GM12865 (cell line): Measurements from ENCODE around the gene SELENOH.

ENCODE experiments used
- DNase-seq: peaks from one replicate; pipeline ENCODE4 v3.0.0; 2010; ENCODE audit warnings: low read depth
- H3K4me3 ChIP-seq: 2 replicates; pipeline ENCODE4 v1.5.1; 2011; ENCODE audit warnings: mild to moderate bottlenecking, low read depth, low read length, control low read depth
- TF ChIP-seq, protein P1 (sequence below): IDR thresholded peaks from 2 replicates; pipeline ENCODE4 v1.5.1; 2011; ENCODE audit warnings: low read length, control low read depth, low read depth, inconsistent platforms; ENCODE audit not compliant: insufficient read depth; ENCODE audit errors: missing control alignments

The SELENOH gene

DNA sequence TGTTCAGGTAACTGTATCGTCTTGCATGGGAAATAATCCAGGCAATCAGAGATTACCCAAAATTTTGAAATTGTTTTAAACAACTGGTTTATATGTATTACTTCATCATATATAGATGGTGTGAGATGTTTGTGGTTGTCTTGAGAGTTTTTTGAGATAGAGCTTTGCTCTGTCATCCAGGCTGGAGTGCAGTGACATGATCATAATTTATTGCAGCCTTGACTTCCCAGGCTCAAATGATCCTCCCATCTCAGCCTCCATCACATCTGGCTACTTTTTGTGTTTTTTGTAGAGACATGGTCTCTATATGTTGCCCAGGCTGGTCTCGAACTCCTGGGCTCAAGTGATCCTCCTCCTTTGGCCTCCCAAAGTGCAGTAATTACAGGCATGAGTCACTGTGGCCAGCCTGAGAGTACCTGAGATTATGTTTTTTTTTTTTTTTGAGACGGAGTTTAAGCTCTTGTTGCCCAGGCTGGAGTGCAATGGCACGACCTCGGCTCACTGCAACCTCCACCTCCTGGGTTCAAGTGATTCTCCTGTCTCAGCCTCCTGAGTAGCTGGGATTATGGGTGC is 31.8 kb downstream of the SELENOH start:
- TF ChIP-seq, protein P1, sequence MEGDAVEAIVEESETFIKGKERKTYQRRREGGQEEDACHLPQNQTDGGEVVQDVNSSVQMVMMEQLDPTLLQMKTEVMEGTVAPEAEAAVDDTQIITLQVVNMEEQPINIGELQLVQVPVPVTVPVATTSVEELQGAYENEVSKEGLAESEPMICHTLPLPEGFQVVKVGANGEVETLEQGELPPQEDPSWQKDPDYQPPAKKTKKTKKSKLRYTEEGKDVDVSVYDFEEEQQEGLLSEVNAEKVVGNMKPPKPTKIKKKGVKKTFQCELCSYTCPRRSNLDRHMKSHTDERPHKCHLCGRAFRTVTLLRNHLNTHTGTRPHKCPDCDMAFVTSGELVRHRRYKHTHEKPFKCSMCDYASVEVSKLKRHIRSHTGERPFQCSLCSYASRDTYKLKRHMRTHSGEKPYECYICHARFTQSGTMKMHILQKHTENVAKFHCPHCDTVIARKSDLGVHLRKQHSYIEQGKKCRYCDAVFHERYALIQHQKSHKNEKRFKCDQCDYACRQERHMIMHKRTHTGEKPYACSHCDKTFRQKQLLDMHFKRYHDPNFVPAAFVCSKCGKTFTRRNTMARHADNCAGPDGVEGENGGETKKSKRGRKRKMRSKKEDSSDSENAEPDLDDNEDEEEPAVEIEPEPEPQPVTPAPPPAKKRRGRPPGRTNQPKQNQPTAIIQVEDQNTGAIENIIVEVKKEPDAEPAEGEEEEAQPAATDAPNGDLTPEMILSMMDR = no peak
- no peak overlapping the region for H3K4me3 ChIP-seq

DNA sequence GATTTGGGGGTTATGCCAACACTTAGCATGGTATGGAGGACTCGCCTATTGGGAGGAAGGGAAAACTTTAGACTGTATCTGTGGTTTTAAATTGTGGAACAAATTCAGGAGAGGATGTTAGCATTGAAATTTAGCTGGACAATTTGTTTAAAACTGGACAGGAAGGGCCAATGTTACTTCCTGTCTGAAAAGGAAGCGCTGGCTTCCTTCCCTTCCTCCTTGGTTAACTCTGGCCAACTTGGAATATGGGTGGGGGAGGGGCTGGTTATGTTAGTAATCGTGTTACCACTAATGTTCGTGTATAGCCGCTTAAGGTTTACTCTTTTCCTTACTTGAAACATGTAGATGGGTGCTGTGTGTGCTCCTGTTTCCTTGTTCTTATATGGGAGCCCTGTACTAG is 34.2 kb downstream of the SELENOH start:
- no peak for DNase-seq
- TF ChIP-seq, protein P1 = no peak
- H3K4me3 ChIP-seq = no peak overlapping the region

More for the DNA sequence above, 31.8 kb downstream of the SELENOH start:
- DNase-seq = no peak

DNA sequence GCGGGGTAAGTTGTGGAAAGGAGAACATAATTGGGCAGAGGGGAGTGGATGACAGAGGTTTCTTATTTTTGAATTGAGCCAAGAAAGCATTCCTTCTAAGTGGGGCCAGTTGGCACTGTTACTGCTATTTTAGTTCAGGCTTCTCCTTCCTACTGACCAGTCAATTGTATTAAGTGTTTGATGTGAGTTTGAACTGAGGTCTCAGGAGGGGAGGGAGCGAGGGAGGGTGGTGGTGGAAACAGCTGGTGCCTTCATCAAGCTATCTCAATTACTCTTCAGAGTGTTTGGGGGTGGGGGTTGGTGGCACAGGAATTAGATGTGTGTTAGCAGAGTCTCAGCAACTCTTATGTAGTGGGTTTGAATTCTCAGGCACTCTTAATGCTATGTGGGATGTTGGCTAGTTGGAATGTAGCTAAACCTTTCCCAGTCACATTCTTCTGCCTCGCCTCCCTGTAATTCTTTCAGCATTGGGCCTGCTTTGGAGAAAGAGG is 34.8 kb downstream of the SELENOH start:
- DNase-seq = no peak
- H3K4me3 ChIP-seq = no peak overlapping the region

DNA sequence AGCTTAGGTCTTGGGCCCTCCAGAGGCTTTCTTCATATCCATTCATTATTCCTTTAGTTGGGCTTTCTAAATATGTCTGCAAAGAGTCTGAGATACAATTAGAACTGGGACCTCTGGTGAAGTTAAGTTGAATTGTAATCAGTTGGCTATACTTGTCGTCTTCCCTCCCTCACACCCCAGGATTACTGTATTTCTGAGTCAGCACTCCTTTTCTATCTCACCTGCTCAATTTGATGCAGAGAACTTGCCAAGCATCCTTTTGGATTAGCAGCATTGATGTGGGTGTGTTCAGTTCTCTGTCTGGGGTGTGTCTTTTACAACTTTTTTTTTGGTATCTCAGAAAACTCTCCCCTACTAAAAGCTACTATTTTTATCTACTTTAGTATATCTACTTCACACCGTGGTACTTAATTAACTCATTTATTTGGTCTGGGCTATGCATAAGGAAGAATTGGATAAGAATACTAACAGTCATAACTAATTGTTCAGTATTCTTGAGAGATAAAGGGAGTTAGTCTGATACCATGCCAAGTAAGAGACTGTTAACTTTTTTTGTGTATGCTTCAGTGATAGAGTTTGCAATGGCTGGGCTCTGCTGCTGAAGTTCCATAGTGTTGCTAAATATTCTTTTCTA is 35.4 kb downstream of the SELENOH start:
- H3K4me3 ChIP-seq = no peak overlapping the region
- TF ChIP-seq, protein P1 = no peak
- no peak for DNase-seq

More for the DNA sequence above, 34.8 kb downstream of the SELENOH start:
- TF ChIP-seq, protein P1 = no peak

DNA sequence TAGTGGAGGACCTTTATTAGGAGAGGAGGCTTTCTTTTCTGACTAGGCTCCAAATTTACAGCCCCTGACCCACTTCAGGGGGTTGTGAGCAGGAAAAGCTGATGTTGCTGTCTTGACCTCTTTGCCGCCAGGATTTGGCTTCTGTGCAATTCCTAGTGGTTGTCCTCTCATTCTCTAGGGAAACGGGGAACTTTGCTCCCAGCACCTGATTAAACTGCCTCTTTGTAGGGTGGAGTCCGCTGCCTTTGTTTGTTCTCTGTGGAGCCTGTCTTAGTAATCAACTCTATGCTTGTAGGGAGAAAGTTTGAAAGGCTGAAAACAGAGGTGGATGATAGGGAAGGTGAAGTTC is 36.7 kb downstream of the SELENOH start:
- H3K4me3 ChIP-seq = no peak overlapping the region
- DNase-seq = no peak
- TF ChIP-seq, protein P1 = no peak

DNA sequence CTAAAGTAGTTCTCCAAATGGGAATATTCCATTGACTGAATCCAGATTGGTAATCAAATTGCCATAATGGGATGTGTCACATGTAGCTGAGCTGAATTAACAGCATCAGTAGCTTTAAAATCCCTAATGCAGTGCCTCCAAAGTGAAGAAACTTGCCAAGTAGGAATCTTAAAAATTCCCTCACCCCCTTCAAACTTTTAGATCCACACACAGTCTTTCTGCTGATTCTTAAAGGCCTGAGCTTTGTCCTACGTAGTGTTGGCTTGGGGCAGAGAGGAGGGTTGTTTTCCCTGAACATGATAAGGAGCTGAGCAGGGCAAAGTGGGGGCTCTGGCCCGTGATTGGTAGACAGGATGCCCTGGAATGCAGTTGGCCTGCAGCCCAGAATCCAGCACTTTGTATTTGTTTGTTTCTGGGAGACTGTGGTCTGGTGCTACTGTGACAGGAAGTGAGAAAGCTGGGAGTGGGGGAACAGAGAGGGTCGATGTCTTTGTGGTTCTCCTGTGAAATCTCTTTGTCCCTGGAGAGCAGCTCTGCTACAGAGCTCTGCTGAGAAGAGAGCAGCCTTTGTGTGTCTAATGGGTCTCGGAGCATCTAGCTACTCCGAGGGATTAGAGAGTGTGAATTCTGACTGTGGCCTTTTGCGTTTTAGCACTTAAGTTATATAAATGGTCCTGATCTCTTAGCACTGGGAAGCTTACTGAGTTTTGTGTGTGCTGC is 37.2 kb downstream of the SELENOH start:
- DNase-seq = no peak
- no peak overlapping the region for H3K4me3 ChIP-seq
- TF ChIP-seq, protein P1 = no peak

DNA sequence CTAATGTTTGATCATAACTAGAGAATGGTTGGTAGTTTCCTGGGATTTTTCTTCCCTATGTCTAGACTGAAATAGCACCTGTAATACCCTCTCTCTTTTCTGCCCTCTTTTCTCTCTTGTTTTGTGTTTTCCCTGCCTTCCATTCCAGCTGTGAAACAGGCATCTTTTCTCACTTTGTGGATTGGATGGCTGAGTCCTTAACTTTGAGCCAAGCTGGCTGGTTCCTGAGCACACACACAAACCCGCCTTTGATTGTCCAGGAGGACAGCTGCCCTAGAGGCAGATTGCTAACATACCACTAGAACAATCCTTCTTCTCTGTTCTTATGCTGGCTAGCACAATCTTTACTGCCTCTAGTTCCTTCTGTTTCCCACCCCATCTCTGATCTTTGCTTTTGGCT is 38.0 kb downstream of the SELENOH start:
- no peak overlapping the region for H3K4me3 ChIP-seq
- TF ChIP-seq, protein P1 = no peak
- no peak for DNase-seq
